K562 (cell line): ENCODE data around the gene CCND3. TPM values are rescaled to one million over a fixed set of nuclear protein-coding genes. Genes with fewer than 3 reads are reported as not detected.

Experiments
- ASH1L ChIP-seq: fragments of 450-650 bp; IDR thresholded peaks from 2 replicates; pipeline ENCODE4 v1.6.1; 2018; ENCODE audit warnings: borderline replicate concordance, mild to moderate bottlenecking, low read depth; ENCODE audit not compliant: partially characterized antibody
- CREM ChIP-seq: IDR thresholded peaks from 2 replicates; pipeline ENCODE4 v1.6.1; 2014; ENCODE audit warnings: antibody characterized with exemption, low read depth
- DMBX1 ChIP-seq: fragments of 250-450 bp; sonication (Bioruptor Pico); IDR thresholded peaks from 2 replicates; pipeline ENCODE4 v1.8.0; 2022; ENCODE audit warnings: inconsistent platforms, mild to moderate bottlenecking, moderate library complexity, borderline replicate concordance
- E2F3 ChIP-seq: fragments of 250-450 bp; sonication (Bioruptor Pico); IDR thresholded peaks from 2 replicates; pipeline ENCODE4 v1.4.0; 2020; ENCODE audit warnings: mild to moderate bottlenecking
- E2F5 ChIP-seq: sonication (generic); formaldehyde crosslinking; IDR thresholded peaks from 2 replicates; pipeline ENCODE4 v1.8.0; 2022; ENCODE audit warnings: mild to moderate bottlenecking, missing genetic modification reagents
- ELF2 ChIP-seq: fragments of 250-450 bp; sonication (Bioruptor Pico); IDR thresholded peaks from 2 replicates; pipeline ENCODE4 v1.5.0; 2021; ENCODE audit warnings: mild to moderate bottlenecking
- EWSR1 ChIP-seq: fragments of 450-650 bp; IDR thresholded peaks from 2 replicates; pipeline ENCODE4 v1.6.1; 2018; ENCODE audit warnings: borderline replicate concordance, mild to moderate bottlenecking, low read depth, moderate library complexity; ENCODE audit not compliant: partially characterized antibody
- HBP1 ChIP-seq: fragments of 450-650 bp; formaldehyde crosslinking; IDR thresholded peaks from 2 replicates; pipeline ENCODE4 v1.4.0; 2022; ENCODE audit warnings: missing genetic modification characterization
- KAT8 ChIP-seq: fragments of 450-650 bp; IDR thresholded peaks from 2 replicates; pipeline ENCODE4 v1.6.1; 2016; ENCODE audit warnings: low read depth, mild to moderate bottlenecking
- KLF1 ChIP-seq: fragments of 450-650 bp; IDR thresholded peaks from 2 replicates; pipeline ENCODE4 v1.6.1; 2016; ENCODE audit warnings: missing genetic modification characterization, missing compliant biosample characterization
- L3MBTL2 ChIP-seq: fragments of 450-650 bp; IDR thresholded peaks from 2 replicates; pipeline ENCODE4 v1.6.1; 2016; ENCODE audit warnings: mild to moderate bottlenecking, moderate library complexity
- LEF1 ChIP-seq: fragments of 450-650 bp; IDR thresholded peaks from 2 replicates; pipeline ENCODE4 v1.6.1; 2016; ENCODE audit warnings: mild to moderate bottlenecking
- MCM2 ChIP-seq: fragments of 450-650 bp; IDR thresholded peaks from 2 replicates; pipeline ENCODE4 v1.6.1; 2017; ENCODE audit warnings: low read depth, mild to moderate bottlenecking
- MTF1 ChIP-seq: fragments of 250-450 bp; sonication (Bioruptor Pico); IDR thresholded peaks from 2 replicates; pipeline ENCODE4 v1.9.0; 2021; ENCODE audit warnings: moderate library complexity, mild to moderate bottlenecking, inconsistent platforms, borderline replicate concordance
- POLR2B ChIP-seq: fragments of 450-650 bp; IDR thresholded peaks from 2 replicates; pipeline ENCODE4 v1.6.1; 2018; ENCODE audit warnings: low read depth; ENCODE audit not compliant: partially characterized antibody
- PURB ChIP-seq: sonication (generic); formaldehyde crosslinking; IDR thresholded peaks from 2 replicates; pipeline ENCODE4 v1.9.0; 2021; ENCODE audit warnings: low read depth, mild to moderate bottlenecking, missing genetic modification reagents
- SAFB ChIP-seq: fragments of 200-400 bp; formaldehyde crosslinking; IDR thresholded peaks from 2 replicates; pipeline ENCODE4 v1.6.1; 2017; ENCODE audit warnings: low read depth, low read length, borderline replicate concordance
- SMAD4 ChIP-seq: fragments of 250-450 bp; sonication (Bioruptor Pico); conservative IDR thresholded peaks from 2 replicates; pipeline ENCODE4 v1.8.0; 2021; ENCODE audit warnings: inconsistent platforms, mild to moderate bottlenecking, moderate library complexity
- SMARCB1 ChIP-seq: IDR thresholded peaks from 2 replicates; pipeline ENCODE4 v1.6.1; 2011; ENCODE audit warnings: improper control_type of control experiment, low read depth; ENCODE audit not compliant: insufficient read length
- SOX6 ChIP-seq: fragments of 450-650 bp; IDR thresholded peaks from 2 replicates; pipeline ENCODE4 v1.6.1; 2014; ENCODE audit warnings: mild to moderate bottlenecking
- SRSF9 ChIP-seq: fragments of 200-400 bp; formaldehyde crosslinking; IDR thresholded peaks from 2 replicates; pipeline ENCODE4 v1.6.1; 2017; ENCODE audit warnings: low read depth, low read length, borderline replicate concordance
- THRAP3 ChIP-seq: fragments of 450-650 bp; IDR thresholded peaks from 2 replicates; pipeline ENCODE4 v1.6.1; 2016; ENCODE audit warnings: mild to moderate bottlenecking, inconsistent platforms, borderline replicate concordance
- XRCC5 ChIP-seq: fragments of 200-400 bp; formaldehyde crosslinking; IDR thresholded peaks from 2 replicates; pipeline ENCODE4 v1.6.1; 2017; ENCODE audit warnings: low read depth, mild to moderate bottlenecking, low read length
- ZNF778 ChIP-seq: fragments of 450-650 bp; formaldehyde crosslinking; IDR thresholded peaks from 2 replicates; pipeline ENCODE4 v1.4.0; 2020; ENCODE audit warnings: mild to moderate bottlenecking, moderate library complexity
- ZNF785 ChIP-seq: fragments of 250-450 bp; sonication (Bioruptor Pico); IDR thresholded peaks from 2 replicates; pipeline ENCODE4 v1.4.0; 2020; ENCODE audit warnings: mild to moderate bottlenecking
- polyA plus RNA-seq, 8 experiments: library from polyadenylated mRNA; depleted of rRNA in 4 of 8; stranded (reverse) in 5 of 8; unstranded in 3 of 8; fragments of >200 nt; fragmentation: Nextera tagmentation in 2 of 8; fragmentation: Illumina TruSeq in 1 of 8; extraction: Ambion mirVana in 2 of 8; extraction: Trizol in 1 of 8; gene quantifications; 2 replicates each; pipeline versions ENCODE4 v1.2.1 to v1.2.3, GENCODE V29; 2011 to 2014; ENCODE audit warnings: inconsistent platforms in 1 of 8, missing spikeins in 1 of 8
- total RNA-seq, 7 experiments: library from RNA; depleted of rRNA in 6 of 7; stranded (reverse); fragments of >200 nt in 6 of 7; fragmentation: Illumina TruSeq in 2 of 7; extraction: Trizol in 2 of 7; gene quantifications; 2 replicates each; pipeline versions ENCODE4 v1.2.1 to v1.2.3, GENCODE V29; 2011 to 2021; ENCODE audit warnings: low replicate concordance in 1 of 7

CCND3 gene
- total and polyA plus RNA-seq, 9 of the 15 experiments (the other 6 are each of a cell fraction or from before 2014, with no cell fraction given) = 21.5 to 204 (median 97.4) TPM

- TF ChIP-seq PURB (CRISPR knock-in tag) = no peak
- TF ChIP-seq HBP1 (CRISPR knock-in tag) = no peak
- TF ChIP-seq L3MBTL2 = peak; percentile 42; the same call in 1 of the 2 replicates
- TF ChIP-seq SRSF9 = no peak
- no peak for TF ChIP-seq E2F3 (CRISPR knock-in tag)
- 0 out of 2 replicates have a peak, but pooled peaks have one; percentile 47 for TF ChIP-seq DMBX1
- no peak for TF ChIP-seq THRAP3
- TF ChIP-seq ELF2 (CRISPR knock-in tag) = peak; percentile 13; the same call in 1 of the 2 replicates
- TF ChIP-seq CREM = peak; percentile 31; the same call in 1 of the 2 replicates
- TF ChIP-seq KLF1 = no peak
- TF ChIP-seq LEF1 = peak; percentile 65; the same call in 1 of the 2 replicates
- no peak for TF ChIP-seq EWSR1
- peak; percentile 87 for TF ChIP-seq SMAD4 (CRISPR knock-in tag)
- TF ChIP-seq ZNF778 (CRISPR knock-in tag) = no peak
- TF ChIP-seq MTF1 (CRISPR knock-in tag) = no peak
- TF ChIP-seq SOX6 = peak; percentile 80
- TF ChIP-seq SAFB = no peak
- no peak for TF ChIP-seq KAT8
- no peak for TF ChIP-seq MCM2
- TF ChIP-seq ASH1L = no peak
- no peak for TF ChIP-seq E2F5
- no peak for TF ChIP-seq SMARCB1
- TF ChIP-seq XRCC5 = 0 out of 2 replicates have a peak, but pooled peaks have one; percentile 37
- no peak for TF ChIP-seq ZNF785 (CRISPR knock-in tag)
- TF ChIP-seq POLR2B = no peak
Measured at GRCh38 chr6:41939176-41939847, 2.3 kb downstream of the CCND3 start (continued).
